ENCODE results near the gene SCYL3.
"Not testable (repeated sequence)": the region's sequence is repeated elsewhere in the genome, so short reads cannot be mapped to it uniquely, and the experiment has no call there.

Gene SCYL3

DNA sequence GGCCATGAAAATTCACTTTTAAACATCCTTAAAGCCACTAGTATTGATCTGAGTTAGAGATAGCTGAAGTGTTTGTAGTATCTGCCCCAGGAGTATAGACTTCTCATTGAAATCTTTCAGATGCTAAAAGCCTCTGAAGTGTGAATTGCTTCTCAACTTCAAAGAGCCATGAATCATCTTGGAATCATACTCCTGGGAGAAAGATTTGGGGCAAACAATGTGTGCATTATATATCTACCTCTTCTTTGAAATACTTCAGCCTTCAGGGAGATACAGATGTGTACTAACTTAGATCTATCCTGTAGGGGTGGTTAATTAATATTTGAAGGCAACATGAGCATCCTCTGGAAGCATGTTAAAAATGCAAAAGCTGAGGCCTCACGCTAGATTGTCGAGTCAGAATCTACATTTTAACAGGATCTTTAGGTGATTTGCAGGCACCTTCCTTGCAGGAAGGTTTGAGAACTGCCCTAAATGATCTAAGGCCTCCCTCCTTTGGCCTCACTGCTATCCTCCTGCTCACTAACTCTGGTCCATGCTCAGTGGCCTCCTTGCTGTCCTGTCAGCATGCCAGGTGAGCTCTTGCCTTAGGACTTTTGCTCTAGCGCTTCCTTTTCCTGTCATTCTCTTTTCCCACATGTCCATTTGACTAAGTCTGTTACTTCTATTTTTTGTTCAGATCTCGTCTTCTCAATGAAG is 6.0 kb upstream of the SCYL3 start:
- DNase-seq (ENCODE audit: low spot score): no peak

GRCh38 chr1:169896013-169896412 is 2.3 kb upstream of the SCYL3 start:
- DNase-seq (ENCODE audit: low spot score): no peak

DNA sequence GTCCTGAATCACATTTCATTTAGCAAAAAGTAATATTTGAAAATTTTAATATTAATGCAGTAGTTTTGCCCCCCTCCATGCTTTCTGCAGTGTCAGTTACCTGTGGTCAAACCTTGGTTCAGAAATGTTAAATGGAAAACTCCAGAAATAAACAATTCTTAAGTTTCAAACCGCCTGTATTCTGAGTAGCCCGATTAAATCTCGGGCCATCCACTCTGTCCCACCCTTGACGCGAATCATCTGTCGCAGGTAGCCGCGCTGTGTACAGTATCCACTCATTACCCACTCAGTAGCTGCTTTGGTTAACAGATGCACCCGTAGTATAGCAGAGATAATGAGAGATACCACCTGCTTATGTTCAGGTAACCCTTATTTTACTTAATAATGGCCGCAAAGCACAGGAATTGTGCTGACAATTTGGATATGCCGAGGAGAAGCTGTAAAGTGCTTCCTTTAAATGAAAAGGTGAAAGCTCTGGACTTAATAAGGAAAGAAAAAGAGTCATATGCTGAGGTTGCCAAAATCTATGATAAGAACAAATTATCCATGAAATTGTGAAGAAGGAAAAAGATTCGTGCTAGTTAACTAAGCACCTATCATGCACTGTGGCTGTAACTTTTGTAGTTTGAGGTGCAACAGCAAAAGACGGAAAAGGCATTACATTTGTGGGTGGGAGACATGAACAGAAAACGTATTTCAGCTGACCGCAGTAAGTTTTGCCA is 889 bp upstream of the SCYL3 start:
- DNase-seq (ENCODE audit: low spot score): no peak

DNA sequence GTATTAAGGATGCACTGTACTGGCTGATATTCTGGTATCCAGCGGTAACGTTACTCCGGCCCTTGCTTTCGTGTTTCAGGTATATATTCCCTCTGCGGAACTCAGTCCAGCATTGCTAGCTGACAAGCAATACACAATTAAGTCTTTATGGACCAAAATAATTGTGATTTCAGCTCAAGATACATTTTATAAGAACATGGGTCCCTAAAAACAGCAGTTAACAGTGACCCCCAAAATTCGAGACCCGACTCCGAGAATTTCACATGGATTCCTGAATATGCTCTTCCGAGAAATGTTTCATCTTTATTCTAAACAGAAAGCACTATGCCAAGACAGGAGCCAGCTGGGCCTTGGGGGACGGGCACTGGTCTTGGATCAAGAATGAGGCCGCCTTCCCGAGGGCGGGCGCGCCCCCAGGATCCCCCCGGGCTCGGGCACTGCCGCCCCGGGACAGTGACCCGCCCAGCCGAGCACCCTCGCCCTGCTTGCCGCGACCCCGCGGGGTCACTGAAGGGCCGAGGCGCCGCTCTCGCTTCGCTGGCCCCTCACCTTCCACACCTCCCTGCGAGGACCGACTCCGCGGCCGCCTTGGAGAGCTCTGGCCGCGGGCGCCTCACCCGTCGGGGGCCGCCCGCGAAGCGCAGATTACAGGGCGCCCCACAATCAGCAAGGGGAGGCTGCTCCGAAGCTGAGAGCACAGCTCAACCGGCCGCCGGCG is 610 bp downstream of the SCYL3 start:
- DNase-seq (ENCODE audit: low spot score): peak; percentile 31

GRCh38 chr1:169892176-169892926 is 1.3 kb downstream of the SCYL3 start:
- DNase-seq (ENCODE audit: low spot score): no peak

DNA sequence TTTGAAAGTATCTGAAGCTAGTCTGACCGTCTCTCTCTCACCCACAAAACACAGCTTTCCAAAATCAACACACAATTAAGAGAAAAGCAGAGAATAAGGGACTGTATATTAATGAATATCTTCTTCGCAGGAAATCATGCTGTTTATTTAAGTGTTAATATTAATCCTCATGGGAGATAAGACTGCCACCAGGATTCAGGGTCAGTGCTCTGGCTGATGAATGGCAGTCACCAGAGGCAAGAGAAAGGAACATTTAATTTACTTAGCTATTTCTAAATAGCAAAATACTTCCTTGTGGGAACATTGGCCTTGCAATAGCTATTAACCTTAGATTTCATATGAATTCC is 2.2 kb downstream of the SCYL3 start:
- DNase-seq (ENCODE audit: low spot score): no peak

- peak; percentile 54 for DNase-seq (ENCODE audit: low spot score)
These were observed 2.7 kb downstream of the SCYL3 start for GRCh38 chr1:169890761-169891538.

GRCh38 chr1:169889871-169890270 is 3.8 kb downstream of the SCYL3 start:
- no peak for DNase-seq (ENCODE audit: low spot score)

GRCh38 chr1:169886931-169887330 is 6.8 kb downstream of the SCYL3 start:
- DNase-seq (ENCODE audit: low spot score): no peak

GRCh38 chr1:169886422-169886821 is 7.3 kb downstream of the SCYL3 start:
- DNase-seq (ENCODE audit: low spot score): no peak

- no peak for DNase-seq (ENCODE audit: low spot score)
These were observed 8.5 kb downstream of the SCYL3 start for GRCh38 chr1:169885207-169885606.

GRCh38 chr1:169884634-169885033 is 9.1 kb downstream of the SCYL3 start:
- DNase-seq (ENCODE audit: low spot score): no peak

GRCh38 chr1:169882039-169882511 is 11.6 kb downstream of the SCYL3 start:
- no peak for DNase-seq (ENCODE audit: low spot score)

- no peak for DNase-seq (ENCODE audit: low spot score)
These were observed 14.5 kb downstream of the SCYL3 start for GRCh38 chr1:169879034-169879840.

DNA sequence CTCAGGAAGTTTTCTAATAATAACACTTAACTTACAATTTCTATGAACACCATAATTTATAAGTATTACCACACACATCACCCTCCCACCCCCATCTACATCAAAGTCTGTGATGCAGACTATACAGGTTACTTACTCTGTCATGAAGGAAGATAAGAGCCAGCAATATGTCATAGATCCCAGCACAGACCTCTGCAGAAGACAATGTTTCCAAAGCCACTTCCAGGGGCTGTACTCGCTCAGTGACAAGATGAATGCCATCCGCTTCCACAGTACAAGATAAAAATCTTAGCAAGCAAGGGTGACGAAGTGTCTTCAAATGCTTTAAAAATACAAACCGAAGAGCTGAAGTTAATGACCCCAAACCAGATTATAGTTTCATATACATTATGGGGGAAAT is 15.2 kb downstream of the SCYL3 start:
- DNase-seq (ENCODE audit: low spot score): no peak

DNA sequence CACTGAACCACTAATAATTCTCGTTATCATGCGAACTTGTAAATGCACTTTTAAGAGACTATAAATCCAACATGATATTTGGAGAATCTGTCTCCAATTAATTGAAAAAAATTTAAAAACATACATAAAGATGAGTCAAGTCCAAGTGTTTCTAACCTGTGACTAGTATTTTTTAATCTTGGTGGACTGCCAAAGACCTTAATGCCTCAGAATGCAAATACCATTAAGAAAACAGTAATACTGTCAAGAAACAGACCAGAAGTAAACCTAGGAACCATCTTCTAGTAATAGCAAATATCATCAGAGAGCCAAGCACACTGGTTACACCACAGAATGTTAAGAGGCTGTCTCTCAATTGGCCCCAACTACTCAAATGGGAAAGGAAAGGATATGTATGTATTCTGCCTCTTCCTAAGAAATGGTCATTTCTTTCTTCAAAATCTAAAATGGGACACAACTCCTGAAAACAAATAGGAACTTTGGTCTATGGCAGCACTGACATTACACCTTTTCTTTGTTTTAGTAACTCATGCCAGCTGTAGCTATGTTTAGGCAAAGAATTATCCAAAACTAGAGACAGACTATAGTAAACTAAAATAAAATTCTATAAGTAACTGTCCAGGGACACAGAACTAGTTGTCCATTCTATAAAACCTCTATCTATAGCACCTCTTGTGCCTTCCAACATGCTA is 15.8 kb downstream of the SCYL3 start:
- DNase-seq (ENCODE audit: low spot score): no peak

- no peak for DNase-seq (ENCODE audit: low spot score)
These were observed 19.5 kb downstream of the SCYL3 start for GRCh38 chr1:169874229-169874628.

- DNase-seq (ENCODE audit: low spot score): no peak
These were observed 20.0 kb downstream of the SCYL3 start for GRCh38 chr1:169873582-169874199.

- no peak for DNase-seq (ENCODE audit: low spot score)
These were observed 20.8 kb downstream of the SCYL3 start for GRCh38 chr1:169872906-169873305.

DNA sequence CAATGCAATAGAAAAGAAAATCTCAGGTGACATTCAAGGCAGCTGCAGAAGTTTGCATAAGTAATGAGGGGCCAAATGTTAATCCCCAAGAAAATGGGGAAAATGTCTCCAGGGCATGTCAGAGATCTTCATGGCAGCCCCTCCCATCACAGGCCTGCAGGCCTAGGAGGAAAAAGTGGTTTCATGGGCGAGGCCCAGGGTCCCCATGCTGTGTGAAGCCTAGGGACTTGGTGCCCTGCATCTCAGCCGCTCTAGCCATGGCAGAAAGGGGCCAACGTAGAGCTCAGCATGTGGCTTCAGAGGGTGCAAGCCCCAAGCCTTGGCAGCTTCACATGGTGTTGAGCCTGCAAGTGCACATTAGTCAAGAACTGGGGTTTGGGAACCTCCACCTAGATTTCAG is 21.7 kb downstream of the SCYL3 start:
- DNase-seq (ENCODE audit: low spot score): not testable (repeated sequence)
